ENCODE results near the gene AJAP1. TPM values are rescaled to one million over a fixed set of nuclear protein-coding genes. Genes with fewer than 3 reads are reported as not detected.

Gene AJAP1
- total RNA-seq, 4 donors from 2014 or later = 0.19 to 0.65 (median 0.22) TPM; not detected in 1

DNA sequence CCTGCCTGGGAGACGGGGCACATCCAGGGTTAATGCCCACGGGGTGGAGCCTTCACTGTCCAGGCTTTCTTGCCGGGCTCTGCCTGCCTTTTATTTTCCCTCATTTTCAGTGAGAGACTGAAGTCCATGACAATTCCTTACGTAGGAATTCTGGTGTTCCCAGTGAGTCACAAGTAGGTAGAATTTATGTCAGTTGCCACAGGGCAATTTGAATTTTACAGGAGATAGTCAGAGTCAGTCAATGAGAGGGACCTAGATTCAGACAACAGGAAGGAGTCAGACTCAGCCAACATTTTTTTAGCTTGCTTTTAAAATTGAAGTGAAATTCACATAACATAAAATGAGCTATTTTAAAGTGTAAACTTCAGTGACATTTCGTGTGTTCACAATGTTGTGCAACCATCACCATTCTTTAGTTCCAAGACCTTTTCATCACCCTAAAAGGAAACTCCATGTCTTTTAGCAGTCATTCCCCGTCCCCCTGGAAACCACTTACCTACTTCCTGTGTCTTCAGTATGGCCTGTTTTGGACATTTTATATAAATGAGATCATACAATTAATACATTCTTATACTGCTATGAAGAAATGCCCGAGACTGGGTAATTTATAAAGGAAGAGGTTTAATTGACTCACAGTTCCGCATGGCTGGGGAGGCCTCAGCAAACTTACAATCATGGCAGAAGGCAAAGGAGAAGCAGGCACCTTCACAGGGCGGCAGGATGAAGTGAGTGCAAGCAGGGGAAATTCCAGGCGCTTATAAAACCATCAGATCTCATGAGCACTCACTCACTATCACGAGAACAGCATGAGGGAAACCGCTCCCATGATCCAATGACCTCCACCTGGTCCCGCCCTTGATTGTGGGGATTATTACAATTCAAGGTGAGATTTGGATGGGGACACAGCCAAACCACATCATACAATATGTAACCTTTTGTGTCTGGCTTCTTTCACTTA is 14.6 kb downstream of the AJAP1 start:
- TF ChIP-seq, protein P1, sequence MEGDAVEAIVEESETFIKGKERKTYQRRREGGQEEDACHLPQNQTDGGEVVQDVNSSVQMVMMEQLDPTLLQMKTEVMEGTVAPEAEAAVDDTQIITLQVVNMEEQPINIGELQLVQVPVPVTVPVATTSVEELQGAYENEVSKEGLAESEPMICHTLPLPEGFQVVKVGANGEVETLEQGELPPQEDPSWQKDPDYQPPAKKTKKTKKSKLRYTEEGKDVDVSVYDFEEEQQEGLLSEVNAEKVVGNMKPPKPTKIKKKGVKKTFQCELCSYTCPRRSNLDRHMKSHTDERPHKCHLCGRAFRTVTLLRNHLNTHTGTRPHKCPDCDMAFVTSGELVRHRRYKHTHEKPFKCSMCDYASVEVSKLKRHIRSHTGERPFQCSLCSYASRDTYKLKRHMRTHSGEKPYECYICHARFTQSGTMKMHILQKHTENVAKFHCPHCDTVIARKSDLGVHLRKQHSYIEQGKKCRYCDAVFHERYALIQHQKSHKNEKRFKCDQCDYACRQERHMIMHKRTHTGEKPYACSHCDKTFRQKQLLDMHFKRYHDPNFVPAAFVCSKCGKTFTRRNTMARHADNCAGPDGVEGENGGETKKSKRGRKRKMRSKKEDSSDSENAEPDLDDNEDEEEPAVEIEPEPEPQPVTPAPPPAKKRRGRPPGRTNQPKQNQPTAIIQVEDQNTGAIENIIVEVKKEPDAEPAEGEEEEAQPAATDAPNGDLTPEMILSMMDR (IDR thresholded peaks at IDR 0.05; ENCODE audit: low read depth) = no peak

DNA sequence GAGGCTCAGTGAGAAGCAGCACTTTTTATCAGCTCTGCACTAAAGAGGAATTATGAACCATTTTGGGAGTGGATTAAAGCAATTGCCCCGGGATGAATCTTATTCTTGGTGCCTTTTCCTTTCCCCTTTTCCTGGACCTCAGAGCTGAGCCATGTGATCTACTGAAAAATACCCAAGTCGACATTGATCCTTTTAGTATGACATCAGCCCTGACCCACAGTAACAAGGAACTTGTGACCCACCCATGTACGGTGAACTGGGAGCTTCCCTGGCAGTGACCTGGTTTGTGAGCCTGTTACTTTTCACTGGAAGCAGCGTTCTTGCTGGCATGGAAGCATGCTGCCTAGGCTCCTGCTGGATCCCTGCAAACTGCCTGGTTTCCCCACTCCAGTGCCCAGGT is 15.9 kb downstream of the AJAP1 start:
- TF ChIP-seq, protein P1 (IDR thresholded peaks at IDR 0.05; ENCODE audit: low read depth) = no peak

DNA sequence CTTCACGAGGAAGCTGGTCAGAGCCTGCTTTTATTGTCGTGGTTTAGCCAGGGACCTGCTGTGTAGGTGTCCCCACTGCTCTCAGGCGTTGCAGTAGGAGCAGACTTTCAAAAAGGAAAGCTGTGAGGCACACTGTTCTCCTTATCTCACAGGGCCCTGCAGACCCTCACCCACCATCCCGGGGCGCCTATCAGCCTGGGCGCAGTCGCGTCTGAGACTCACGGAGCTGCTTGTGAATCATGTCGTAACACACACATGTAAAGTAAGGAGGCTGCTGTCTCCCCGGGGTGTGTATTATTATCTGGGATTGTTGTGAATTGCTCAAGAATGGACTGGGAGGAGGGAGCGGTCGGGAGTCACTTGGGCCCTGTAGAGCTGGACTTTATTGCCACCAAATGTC is 17.4 kb downstream of the AJAP1 start:
- TF ChIP-seq, protein P1 (IDR thresholded peaks at IDR 0.05; ENCODE audit: low read depth) = no peak

DNA sequence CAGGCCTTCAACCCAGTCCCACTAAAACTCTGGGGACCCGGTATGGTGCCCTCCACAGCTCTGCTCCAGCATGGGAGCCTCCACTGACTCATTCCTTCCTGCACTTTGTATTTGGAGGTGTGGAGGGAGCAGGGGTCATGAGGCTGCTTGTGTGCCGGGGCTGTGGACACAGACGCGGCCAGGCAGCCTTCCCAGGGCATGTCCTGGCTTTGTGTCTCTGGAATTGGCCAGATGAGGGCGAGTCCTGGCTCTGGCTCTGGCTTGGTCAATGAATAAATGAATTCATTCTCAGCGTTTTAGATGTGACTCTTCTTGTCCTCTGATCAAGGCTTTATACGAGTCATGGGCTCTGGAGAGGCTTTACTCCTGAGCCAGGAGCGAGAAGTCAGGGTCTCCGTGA is 19.1 kb downstream of the AJAP1 start:
- TF ChIP-seq, protein P1 (IDR thresholded peaks at IDR 0.05; ENCODE audit: low read depth) = no peak

DNA sequence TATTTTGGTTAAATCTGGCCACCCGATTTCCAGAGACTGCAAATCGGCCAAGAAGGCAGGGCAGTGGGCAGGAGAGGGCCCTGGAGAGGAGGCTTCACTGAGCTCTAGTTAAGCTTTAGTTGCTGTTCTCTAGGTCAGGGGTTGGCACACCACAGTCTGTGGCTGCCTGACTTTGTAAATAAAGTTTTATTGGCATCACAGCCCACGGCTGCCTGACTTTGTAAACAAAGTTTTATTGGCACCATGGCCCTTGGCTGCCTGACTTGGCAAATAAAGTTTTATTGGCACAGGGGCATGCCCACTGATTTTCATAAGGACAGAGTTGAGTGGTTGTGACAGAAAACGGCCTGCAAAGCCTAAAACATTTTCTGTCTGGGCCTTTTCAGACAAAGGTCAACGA is 19.7 kb downstream of the AJAP1 start:
- TF ChIP-seq, protein P1 (IDR thresholded peaks at IDR 0.05; ENCODE audit: low read depth) = no peak

DNA sequence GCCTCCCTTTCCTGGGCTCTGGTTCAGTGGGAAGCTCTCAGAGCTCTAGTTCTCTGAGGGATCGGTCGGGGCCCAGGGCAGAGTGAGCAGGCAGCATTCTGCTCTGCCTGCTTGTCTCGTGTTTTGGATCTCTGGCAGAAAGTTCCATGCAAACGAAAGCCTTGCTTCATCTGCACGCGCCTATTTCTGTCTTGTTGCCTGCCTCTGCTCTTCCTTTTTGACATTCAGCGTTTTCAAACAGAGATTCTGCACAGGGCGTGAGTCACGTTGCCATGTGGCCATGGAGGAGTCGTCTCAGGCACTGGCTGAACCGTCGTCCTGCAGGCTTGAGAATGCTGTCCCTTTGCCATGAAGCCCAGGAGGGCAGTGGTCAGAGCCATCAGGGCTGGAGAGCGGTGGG is 20.3 kb downstream of the AJAP1 start:
- TF ChIP-seq, protein P1 (IDR thresholded peaks at IDR 0.05; ENCODE audit: low read depth) = no peak

DNA sequence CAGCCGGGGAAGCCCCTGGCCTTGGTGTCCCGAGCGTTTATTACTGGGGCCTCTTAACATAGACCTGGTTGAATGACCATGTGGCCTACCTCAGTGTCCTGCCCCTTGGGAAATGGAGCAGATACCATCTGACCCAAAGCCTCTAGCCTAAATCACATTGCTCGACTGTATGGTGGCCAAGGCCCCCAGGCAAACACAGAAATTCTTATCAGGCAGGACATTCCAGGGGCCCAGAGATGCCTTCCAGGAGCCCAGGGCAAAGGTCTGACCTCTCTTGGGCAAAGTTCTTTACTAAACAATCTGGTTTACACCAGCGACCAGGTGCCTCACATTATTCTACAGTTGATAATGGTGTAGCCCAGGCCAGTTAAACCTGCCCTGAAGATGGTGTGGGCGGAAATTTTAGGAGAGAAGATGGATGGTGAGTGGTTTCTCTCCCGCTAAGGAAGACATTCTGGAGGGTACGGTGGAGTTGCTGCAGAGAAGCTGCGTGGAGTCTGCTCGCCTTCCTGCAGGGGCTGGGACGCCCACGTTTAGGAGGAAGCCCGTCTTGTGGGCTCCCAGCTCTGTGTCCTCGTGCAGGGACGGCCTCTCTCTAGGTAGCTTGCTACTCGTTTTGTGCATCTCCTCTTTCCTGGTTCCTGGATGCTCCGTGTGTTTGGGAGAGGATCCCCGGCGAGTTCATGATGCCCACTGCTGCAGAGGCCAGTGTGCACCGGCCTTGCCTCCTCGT is 21.2 kb downstream of the AJAP1 start:
- TF ChIP-seq, protein P1 (IDR thresholded peaks at IDR 0.05; ENCODE audit: low read depth) = no peak
